Measurements from ENCODE around the gene MICALL1. TPM values are rescaled to one million over a fixed set of nuclear protein-coding genes. Genes with fewer than 3 reads are reported as not detected.

The MICALL1 gene
- total and polyA plus RNA-seq, 2 of the 13 experiments (the other 11 are each of a cell fraction or from before 2014, with no cell fraction given), result 7.6 to 10.6 TPM

DNA sequence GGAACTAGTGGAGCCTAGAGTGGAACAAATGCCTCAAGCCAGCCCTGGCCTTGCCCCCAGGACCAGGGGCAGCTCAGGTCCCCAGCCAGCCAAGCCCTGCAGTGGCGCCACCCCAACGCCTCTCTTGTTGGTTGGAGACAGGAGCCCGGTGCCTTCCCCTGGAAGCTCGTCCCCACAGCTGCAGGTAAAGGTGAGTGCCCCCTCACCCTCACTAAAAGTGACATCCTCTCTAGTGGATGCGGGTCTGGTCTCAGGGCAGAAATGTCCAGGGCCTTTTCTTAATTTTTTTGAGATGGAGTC lies 21.5 kb downstream of the MICALL1 start (continued):
- TF ChIP-seq, protein P1, sequence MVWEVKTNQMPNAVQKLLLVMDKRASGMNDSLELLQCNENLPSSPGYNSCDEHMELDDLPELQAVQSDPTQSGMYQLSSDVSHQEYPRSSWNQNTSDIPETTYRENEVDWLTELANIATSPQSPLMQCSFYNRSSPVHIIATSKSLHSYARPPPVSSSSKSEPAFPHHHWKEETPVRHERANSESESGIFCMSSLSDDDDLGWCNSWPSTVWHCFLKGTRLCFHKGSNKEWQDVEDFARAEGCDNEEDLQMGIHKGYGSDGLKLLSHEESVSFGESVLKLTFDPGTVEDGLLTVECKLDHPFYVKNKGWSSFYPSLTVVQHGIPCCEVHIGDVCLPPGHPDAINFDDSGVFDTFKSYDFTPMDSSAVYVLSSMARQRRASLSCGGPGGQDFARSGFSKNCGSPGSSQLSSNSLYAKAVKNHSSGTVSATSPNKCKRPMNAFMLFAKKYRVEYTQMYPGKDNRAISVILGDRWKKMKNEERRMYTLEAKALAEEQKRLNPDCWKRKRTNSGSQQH (CRISPR knock-in tag; IDR thresholded peaks at IDR 0.05; ENCODE audit: low read depth), result no peak
- no peak for TF ChIP-seq KDM3A (CRISPR knock-in tag; IDR thresholded peaks at IDR 0.05; ENCODE audit: low read depth)
- no peak for TF ChIP-seq MTA1 (CRISPR knock-in tag; IDR thresholded peaks at IDR 0.05; ENCODE audit: borderline replicate concordance)
- no peak for TF ChIP-seq NAIF1 (CRISPR knock-in tag; IDR thresholded peaks at IDR 0.05; ENCODE audit: borderline replicate concordance)
- no peak for TF ChIP-seq REPIN1 (CRISPR knock-in tag; IDR thresholded peaks at IDR 0.05; ENCODE audit: borderline replicate concordance, low read depth)
- TF ChIP-seq RXRB (CRISPR knock-in tag; IDR thresholded peaks at IDR 0.05; ENCODE audit: borderline replicate concordance), result no peak
- TF ChIP-seq HNRNPUL1 (IDR thresholded peaks at IDR 0.05; ENCODE audit: low read depth, low read length), result no peak
- TF ChIP-seq ZNF33B (CRISPR knock-in tag; IDR thresholded peaks at IDR 0.05), result no peak
- TF ChIP-seq, protein P2, sequence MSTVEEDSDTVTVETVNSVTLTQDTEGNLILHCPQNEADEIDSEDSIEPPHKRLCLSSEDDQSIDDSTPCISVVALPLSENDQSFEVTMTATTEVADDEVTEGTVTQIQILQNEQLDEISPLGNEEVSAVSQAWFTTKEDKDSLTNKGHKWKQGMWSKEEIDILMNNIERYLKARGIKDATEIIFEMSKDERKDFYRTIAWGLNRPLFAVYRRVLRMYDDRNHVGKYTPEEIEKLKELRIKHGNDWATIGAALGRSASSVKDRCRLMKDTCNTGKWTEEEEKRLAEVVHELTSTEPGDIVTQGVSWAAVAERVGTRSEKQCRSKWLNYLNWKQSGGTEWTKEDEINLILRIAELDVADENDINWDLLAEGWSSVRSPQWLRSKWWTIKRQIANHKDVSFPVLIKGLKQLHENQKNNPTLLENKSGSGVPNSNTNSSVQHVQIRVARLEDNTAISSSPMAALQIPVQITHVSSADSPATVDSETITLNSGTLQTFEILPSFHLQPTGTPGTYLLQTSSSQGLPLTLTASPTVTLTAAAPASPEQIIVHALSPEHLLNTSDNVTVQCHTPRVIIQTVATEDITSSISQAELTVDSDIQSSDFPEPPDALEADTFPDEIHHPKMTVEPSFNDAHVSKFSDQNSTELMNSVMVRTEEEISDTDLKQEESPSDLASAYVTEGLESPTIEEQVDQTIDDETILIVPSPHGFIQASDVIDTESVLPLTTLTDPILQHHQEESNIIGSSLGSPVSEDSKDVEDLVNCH (CRISPR knock-in tag; IDR thresholded peaks at IDR 0.05), result no peak
- no peak for TF ChIP-seq PHF21A (CRISPR knock-in tag; IDR thresholded peaks at IDR 0.05)
- TF ChIP-seq ATF7 (IDR thresholded peaks at IDR 0.05), result no peak
- no peak for TF ChIP-seq ATF7 (CRISPR knock-in tag; IDR thresholded peaks at IDR 0.05)
- no peak for TF ChIP-seq TCF7 (IDR thresholded peaks at IDR 0.05; ENCODE audit: low read depth)
- TF ChIP-seq POLR2AphosphoS2 (IDR thresholded peaks at IDR 0.05; ENCODE audit: low read depth, low read length), result no peak
